GM12865 (cell line): ENCODE measurements around the gene RHCE.

Experiments
- DNase-seq: peaks from one replicate; pipeline ENCODE4 v3.0.0; 2010; ENCODE audit warnings: low read depth
- H3K4me3 ChIP-seq: 2 replicates; pipeline ENCODE4 v1.5.1; 2011; ENCODE audit warnings: mild to moderate bottlenecking, low read depth, low read length, control low read depth
- CTCF ChIP-seq: IDR thresholded peaks from 2 replicates; pipeline ENCODE4 v1.5.1; 2011; ENCODE audit warnings: low read length, control low read depth, low read depth, inconsistent platforms; ENCODE audit not compliant: insufficient read depth; ENCODE audit errors: missing control alignments

RHCE gene

GRCh38 chr1:25443030-25443699 is 22.5 kb upstream of the RHCE start:
- TF ChIP-seq CTCF = no peak
- no peak overlapping the region for H3K4me3 ChIP-seq
- DNase-seq = no peak

- no peak overlapping the region for H3K4me3 ChIP-seq
- DNase-seq = no peak
- TF ChIP-seq CTCF = no peak
Measured at GRCh38 chr1:25442178-25442577, 21.6 kb upstream of the RHCE start.

- no peak for TF ChIP-seq CTCF
- H3K4me3 ChIP-seq = no peak overlapping the region
- DNase-seq = no peak
Measured at GRCh38 chr1:25439287-25439686, 18.7 kb upstream of the RHCE start.

GRCh38 chr1:25437672-25438071 is 17.0 kb upstream of the RHCE start:
- H3K4me3 ChIP-seq = no peak overlapping the region
- no peak for DNase-seq
- TF ChIP-seq CTCF = no peak

- TF ChIP-seq CTCF = no peak
- H3K4me3 ChIP-seq = peak overlapping the region; percentile 5
- DNase-seq = peak; percentile 41
Measured at GRCh38 chr1:25435397-25436108, 14.9 kb upstream of the RHCE start.

GRCh38 chr1:25433389-25434186 is 13.0 kb upstream of the RHCE start:
- DNase-seq = no peak
- no peak overlapping the region for H3K4me3 ChIP-seq
- no peak for TF ChIP-seq CTCF
